Spleen (tissue), 7 donors: Measurements from ENCODE around the gene CHRNA4.

ENCODE experiments used
- CTCF ChIP-seq, 11 experiments: fragments of 200-600 bp in 7 of 11; fragments of 450-650 bp in 4 of 11; sonication (generic) in 4 of 11; IDR thresholded peaks in 8 of 11; conservative IDR thresholded peaks in 3 of 11; 1 replicate in 7 of 11; 2 replicates in 4 of 11; pipeline versions ENCODE4 v1.4.0 to v1.8.0; 2016 to 2021; ENCODE audit warnings: antibody characterized with exemption in 11 of 11, inconsistent platforms in 4 of 11, mild to moderate bottlenecking in 1 of 11
- POLR2AphosphoS5 ChIP-seq, 3 donors: sonication (generic); formaldehyde crosslinking; IDR thresholded peaks; one replicate each; pipeline ENCODE4 v1.5.1; 2017; ENCODE audit warnings: antibody characterized with exemption in 3 of 3
- donor health status: DM: no; HTN: no; CAD: no; lungs with moderate emphysema.
- donor health status: DM: no; HTN: no; CAD: no.
- donor health status: DM: no; HTN: no; CAD: no.

- TF ChIP-seq CTCF (IDR thresholded peaks at IDR 0.05 in 8 of 11, conservative IDR thresholded peaks at IDR 0.05 in 3 of 11): no peak
- TF ChIP-seq POLR2AphosphoS5 (IDR thresholded peaks at IDR 0.05): no peak
Measured at GRCh38 chr20:63350597-63351325, 10.4 kb downstream of the CHRNA4 start.
